DMS114 treated with DMSO at 0.1 percent for 48 hours (cell line): Measurements from ENCODE around the gene SEC14L1.
"Not testable (repeated sequence)": the region's sequence is repeated elsewhere in the genome, so short reads cannot be mapped to it uniquely, and the experiment has no call there.

Source experiments
- DNase-seq: peaks from one replicate; lab custom pipeline; 2025; ENCODE audit not compliant: unreplicated experiment; lab: John Stamatoyannopoulos, UW

SEC14L1 gene

GRCh38 chr17:77254951-77255825, 114.4 kb downstream of the SEC14L1 start:
- DNase-seq: no peak

GRCh38 chr17:77255970-77256369, 115.2 kb downstream of the SEC14L1 start:
- not testable (repeated sequence) for DNase-seq

- DNase-seq: no peak
These were observed 115.9 kb downstream of the SEC14L1 start for GRCh38 chr17:77256710-77257109.

GRCh38 chr17:77257169-77257568, 116.4 kb downstream of the SEC14L1 start:
- no peak for DNase-seq

DNA sequence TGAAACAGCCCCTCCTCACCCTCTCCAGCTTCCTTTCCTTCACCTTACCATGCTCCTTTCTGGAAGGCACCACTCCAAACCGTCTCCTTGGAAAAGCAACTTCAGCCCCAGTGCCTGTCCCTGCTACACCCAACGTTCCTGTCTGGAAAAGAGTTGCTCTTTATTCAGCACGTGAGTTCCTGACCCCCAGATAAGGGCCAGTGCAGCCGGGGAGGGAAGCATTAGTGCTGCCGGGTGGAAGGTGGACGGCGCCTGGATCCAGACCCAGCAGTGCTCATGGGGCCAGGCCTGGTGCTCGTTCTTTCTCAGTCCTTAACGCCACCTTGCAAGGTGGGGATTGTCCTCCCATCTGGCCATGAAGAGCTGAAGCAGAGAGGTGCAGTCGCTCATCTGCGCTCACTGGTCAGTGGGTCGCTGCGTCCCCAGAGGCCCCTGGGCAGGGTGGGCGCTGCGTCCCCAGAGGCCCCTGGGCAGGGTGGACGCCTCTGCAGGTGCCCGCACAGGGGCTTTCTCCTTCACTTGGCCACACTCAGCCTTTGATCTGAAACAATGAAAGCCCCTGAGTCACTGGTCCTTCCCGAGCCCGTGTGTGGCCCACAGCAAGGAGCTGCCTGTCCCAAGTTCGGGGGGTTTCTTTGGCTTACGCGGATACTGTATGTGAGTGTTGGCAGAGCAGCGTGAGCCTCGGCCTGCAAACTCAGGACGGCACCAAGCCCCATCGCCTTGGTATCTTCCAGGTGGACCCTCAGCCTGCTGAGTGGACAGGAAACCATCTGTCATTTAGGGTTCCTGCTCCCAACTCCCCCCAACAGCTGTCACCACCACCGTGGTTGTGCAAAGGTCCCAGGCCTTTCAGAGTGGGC, 117.1 kb downstream of the SEC14L1 start:
- DNase-seq: no peak

DNA sequence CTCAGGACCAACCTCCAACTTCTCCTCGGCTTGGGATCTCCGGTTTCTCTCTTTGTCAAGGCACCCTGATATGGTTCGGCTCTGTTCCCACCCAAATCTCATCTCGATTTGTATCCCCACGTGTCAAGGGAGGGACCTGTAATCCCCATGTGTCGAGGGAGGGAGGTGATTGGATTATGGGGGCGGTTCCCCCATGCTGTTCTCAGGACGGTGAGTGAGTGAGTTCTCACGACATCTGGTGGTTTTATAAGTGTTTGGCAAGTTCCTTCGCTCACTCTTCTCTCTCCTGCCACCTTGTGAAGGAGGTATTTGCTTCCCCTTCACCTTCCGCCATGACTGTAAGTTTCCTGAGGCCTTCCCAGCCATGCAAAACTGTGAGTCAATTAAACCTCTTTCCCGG, 117.9 kb downstream of the SEC14L1 start:
- DNase-seq: no peak

DNA sequence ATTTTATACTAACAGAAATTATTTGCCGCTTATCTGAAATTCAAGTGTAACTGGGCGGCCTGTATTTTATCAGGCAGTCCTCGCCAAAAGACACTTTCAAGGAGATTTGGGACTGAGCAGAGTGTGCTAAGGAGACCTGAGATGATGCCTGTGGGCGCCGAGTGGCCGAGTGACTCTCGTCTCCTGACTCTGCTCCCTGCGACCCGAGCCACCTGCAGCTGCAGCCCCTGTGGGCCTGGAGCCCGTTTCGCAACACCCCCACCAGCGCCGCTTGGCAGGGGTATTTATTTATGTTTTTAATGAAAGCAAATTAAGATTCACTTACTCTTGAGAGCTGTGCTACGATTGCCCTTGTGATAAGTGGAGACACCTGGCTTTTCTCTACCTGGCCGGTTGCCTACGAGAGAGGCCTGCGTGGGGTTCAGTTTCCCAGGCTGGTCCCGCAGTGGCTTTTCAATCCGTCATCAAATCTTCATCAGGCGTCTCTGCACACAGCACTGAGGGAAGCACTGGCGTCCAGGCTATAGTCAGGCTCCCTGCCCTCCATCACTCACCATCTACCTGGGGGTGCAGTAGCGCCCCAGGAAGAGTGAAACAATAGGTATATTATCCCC, 124.0 kb downstream of the SEC14L1 start:
- no peak for DNase-seq

GRCh38 chr17:77266213-77266612, 125.4 kb downstream of the SEC14L1 start:
- DNase-seq: no peak
